T-helper 2 cell (primary cell): ENCODE results near the gene HSFY2.
"Not testable (repeated sequence)": the region's sequence is repeated elsewhere in the genome, so short reads cannot be mapped to it uniquely, and the experiment has no call there.

Experiments
- DNase-seq, 5 experiments: peaks; one replicate each; pipeline versions ENCODE4 v3.0.0 to v3.0.0-alpha.2; 2012 to 2022
- total RNA-seq, 2 donors: gene quantifications; one replicate each; lab custom pipeline; 2026; lab: John Stamatoyannopoulos, UW

Gene HSFY2
- total RNA-seq, result 0 reads per million in 2 donors

GRCh38 chrY:18773635-18774034, at the start of gene HSFY2:
Gene HSFY2 (minus strand): TSS chrY:18773735. CDS start chrY:18773618, 117 bp downstream.
- not testable (repeated sequence) for DNase-seq

GRCh38 chrY:18815751-18816150, 42.2 kb upstream of the HSFY2 start:
- not testable (repeated sequence) for DNase-seq

GRCh38 chrY:18788757-18789406, 15.3 kb upstream of the HSFY2 start:
- DNase-seq, result not testable (repeated sequence)

GRCh38 chrY:18754077-18754476, 19.5 kb downstream of the HSFY2 start:
- DNase-seq, result not testable (repeated sequence)

- not testable (repeated sequence) for DNase-seq
Measured at GRCh38 chrY:18753133-18753815, 20.3 kb downstream of the HSFY2 start.

GRCh38 chrY:18723714-18724113, 49.8 kb downstream of the HSFY2 start:
- not testable (repeated sequence) for DNase-seq
